ENCODE results near the gene PAPSS1.
"Not testable (repeated sequence)": the region's sequence is repeated elsewhere in the genome, so short reads cannot be mapped to it uniquely, and the experiment has no call there.

Gene PAPSS1

DNA sequence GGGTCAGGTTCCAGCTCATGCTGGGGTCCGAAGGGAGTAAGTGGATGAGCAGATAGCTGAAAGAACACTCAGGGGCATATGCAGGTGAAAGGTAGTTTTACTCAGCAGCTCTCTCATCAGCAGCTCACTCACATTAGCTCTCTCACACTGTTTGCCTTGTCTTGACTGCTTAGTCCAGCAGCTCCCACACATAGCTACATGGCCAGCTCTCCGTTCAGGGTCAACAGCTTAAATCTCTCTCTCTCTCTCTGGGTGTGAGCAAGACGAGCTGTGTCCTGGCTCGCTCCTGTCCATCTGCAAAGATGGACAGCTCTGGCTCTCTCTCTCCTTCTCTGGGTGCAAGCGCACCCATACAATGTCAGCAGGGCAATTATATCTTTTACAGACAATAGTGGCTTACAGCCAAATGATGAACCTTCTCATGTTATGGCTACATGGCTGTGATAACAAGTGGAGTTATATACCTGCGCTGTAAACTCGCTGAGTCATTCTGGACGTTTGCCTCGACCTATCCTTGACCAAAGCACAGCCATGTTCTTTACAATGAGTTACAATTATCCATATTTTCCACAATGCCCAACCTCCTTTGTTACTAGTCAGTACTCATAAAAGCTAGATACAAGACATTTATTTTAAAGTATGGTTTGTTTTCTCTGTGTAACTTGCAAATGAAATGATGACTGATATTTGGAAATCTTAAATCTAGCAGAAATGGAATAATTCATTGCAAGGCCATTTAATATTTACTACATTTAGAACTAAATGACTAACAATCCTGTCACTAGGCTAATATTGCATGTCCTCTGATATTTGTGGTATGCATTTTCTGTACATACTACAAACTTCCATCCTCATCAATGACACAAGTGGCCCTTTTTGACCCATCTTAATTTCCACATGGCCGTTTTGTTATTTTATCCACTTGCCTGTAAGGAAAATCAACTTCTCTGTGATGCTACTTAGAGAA, 9.3 kb downstream of the PAPSS1 start:
- H3K27ac ChIP-seq: no peak overlapping the region
- no peak for TF ChIP-seq ZFX (IDR thresholded peaks at IDR 0.05; ENCODE audit: borderline replicate concordance)
- TF ChIP-seq, protein P1, sequence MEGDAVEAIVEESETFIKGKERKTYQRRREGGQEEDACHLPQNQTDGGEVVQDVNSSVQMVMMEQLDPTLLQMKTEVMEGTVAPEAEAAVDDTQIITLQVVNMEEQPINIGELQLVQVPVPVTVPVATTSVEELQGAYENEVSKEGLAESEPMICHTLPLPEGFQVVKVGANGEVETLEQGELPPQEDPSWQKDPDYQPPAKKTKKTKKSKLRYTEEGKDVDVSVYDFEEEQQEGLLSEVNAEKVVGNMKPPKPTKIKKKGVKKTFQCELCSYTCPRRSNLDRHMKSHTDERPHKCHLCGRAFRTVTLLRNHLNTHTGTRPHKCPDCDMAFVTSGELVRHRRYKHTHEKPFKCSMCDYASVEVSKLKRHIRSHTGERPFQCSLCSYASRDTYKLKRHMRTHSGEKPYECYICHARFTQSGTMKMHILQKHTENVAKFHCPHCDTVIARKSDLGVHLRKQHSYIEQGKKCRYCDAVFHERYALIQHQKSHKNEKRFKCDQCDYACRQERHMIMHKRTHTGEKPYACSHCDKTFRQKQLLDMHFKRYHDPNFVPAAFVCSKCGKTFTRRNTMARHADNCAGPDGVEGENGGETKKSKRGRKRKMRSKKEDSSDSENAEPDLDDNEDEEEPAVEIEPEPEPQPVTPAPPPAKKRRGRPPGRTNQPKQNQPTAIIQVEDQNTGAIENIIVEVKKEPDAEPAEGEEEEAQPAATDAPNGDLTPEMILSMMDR (IDR thresholded peaks at IDR 0.05): no peak

DNA sequence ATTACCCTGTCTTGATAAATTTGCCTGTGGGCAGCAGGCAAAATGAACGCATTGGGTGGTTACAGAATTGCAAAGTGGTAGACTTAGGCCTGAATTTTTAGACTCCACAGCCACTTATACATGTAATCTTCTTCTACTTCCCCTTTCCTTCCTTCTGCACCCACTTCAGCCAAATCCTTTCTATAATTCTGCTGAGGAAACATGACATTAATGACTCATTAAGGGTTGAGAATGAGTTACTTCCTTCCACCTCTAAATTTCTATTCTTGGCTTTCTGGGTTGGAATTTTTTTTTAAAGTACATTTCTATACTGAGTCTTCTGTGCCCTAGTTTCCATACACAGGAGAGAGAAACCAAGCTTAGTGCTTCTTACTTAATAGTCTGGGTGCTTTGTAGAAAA, 10.1 kb downstream of the PAPSS1 start:
- TF ChIP-seq, protein P1 (IDR thresholded peaks at IDR 0.05): no peak
- TF ChIP-seq ZFX (IDR thresholded peaks at IDR 0.05; ENCODE audit: borderline replicate concordance): no peak
- no peak overlapping the region for H3K27ac ChIP-seq

DNA sequence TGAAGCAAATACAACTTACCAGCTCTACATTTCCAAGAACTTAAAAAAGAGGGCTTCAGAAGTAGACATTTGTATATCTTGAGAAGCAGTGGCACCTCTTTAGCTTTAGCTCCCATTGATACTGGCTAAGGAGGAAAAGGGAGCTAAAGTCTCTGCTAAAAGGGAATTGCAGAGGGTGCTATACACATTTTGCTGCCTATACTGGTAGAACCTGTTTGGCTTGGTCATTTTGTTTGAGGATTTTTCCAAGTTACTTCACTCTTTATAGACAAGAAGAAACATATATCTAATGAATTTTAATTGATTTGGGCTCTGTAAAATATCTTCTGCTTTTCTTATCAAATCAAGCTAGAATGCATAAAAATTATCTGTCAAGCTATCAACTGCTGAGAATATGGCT, 11.8 kb downstream of the PAPSS1 start:
- H3K27ac ChIP-seq: no peak overlapping the region
- TF ChIP-seq, protein P1 (IDR thresholded peaks at IDR 0.05): no peak
- TF ChIP-seq ZFX (IDR thresholded peaks at IDR 0.05; ENCODE audit: borderline replicate concordance): no peak

DNA sequence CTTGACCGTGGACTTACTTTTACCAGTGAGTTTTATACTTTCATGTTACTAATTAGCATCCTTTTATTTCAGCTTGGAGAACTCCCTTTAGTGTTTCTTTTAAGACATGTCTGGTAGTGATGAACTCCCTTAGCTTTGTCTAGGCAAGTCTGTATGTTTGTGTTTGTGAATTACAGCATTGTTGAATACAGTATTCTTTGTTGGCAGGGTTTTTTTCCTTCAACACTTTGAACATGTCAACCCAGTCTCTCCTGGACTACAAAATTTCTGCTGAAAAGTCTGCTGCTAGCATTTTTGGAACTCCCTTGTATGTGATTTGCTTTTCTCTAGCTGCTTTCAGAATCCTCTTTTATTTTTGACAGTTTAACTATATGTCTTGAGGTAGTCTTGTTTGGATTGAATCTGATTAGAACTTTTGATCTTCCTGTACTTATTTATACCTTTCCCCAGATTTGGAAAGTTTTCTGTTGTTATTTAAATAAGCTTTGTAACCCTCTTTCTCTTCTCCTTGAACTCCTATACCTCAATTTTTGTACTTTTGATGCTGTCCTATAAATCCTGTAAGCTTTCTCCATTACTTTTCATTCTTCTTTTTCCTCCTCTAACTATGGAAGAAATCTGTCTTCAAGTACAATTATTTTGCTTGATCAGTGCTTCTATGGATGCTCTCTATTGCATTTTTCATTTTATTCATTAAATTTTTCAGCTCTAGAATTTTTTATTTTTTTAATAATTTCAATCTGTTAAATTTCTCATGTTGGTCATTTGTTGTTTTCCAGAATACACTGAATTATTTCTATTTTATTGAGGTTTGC, 14.1 kb downstream of the PAPSS1 start:
- TF ChIP-seq, protein P1 (IDR thresholded peaks at IDR 0.05): no peak
- TF ChIP-seq ZFX (IDR thresholded peaks at IDR 0.05; ENCODE audit: borderline replicate concordance): no peak
- H3K27ac ChIP-seq: no peak overlapping the region

DNA sequence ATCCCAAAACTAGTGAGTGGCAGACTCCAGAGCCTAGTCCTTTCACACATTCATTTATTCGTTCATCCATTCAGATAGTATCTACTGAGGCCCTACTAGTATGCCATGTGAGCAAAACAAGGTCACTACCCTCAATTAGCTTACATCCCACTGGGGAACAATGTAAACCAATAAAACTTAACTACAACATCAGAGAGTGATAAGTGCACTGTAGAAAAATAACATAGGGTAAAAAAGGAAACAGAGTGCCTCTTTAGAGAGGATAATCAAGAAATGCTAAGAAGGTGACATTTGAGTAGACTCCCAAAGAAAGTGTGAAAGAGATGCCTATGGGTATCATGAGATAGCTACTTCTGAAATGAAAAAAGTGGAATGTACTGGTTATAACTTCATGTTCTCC, 18.5 kb downstream of the PAPSS1 start:
- H3K27ac ChIP-seq: no peak overlapping the region
- TF ChIP-seq, protein P1 (IDR thresholded peaks at IDR 0.05): no peak
- no peak for TF ChIP-seq ZFX (IDR thresholded peaks at IDR 0.05; ENCODE audit: borderline replicate concordance)

DNA sequence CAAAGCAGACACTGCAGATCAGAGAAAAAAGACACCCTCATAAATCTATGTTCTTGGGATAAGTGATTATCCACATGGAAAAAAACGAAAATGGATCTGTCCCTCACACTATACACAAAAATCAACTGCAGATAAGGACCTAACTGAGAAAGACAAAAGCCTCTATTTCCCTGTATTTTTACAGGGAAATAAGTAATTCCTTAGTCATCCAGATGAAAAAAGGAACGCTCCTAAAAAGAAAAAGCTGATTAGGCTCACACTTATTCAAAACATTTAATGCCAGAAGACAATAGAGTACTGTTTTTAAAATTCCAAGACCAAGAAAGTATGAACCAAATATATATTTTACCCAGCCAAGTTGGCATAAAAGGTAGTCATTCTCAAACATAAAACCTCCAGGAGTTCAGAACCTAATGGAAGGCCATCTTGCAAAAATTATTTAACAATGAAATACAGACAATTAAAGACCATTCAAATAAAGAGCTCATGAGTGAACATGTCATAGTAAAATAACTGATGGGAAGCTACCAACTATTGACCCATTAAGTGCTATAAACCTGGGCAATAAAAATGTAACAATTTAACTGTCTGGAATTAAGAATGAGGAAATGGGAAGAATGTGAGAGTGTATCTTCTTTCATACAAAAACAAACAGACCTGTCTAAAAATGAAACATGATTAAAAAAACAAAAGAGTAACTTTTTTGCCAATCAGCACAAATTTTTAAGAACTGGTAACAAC, 20.4 kb downstream of the PAPSS1 start:
- no peak overlapping the region for H3K27ac ChIP-seq
- no peak for TF ChIP-seq ZFX (IDR thresholded peaks at IDR 0.05; ENCODE audit: borderline replicate concordance)
- TF ChIP-seq, protein P1 (IDR thresholded peaks at IDR 0.05): no peak

DNA sequence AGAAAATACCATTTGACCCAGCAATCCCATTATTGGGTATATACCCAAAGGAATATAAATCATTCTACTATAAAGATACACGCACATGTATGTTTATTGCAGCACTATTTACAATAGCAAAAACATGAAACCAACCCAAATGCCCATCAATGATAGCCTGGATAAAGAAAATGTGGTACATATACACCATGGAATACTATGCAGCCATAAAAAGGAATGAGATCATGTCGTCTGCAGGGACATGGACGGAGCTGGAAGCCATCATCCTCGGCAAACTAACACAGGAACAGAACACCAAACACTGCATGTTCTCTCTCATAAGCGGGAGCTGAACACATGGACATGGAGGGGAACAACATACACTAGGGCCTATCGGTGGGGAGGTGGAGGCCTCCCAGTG, 23.8 kb downstream of the PAPSS1 start:
- not testable (repeated sequence) for H3K27ac ChIP-seq
